GM23248 (cell line): Measurements from ENCODE around the gene KIF7. TPM values are rescaled to one million over a fixed set of nuclear protein-coding genes. Genes with fewer than 3 reads are reported as not detected.

Experiments
- DNase-seq: peaks from one replicate; pipeline ENCODE4 v3.0.0-alpha.2; 2015
- H2AFZ ChIP-seq: fragments of 200-600 bp; sonication (generic); 2 replicates; pipeline ENCODE4 v1.6.1; 2016; ENCODE audit warnings: antibody characterized with exemption
- H3F3A ChIP-seq: fragments of 200-600 bp; sonication (generic); 2 replicates; pipeline ENCODE4 v1.6.1; 2016; ENCODE audit warnings: mild to moderate bottlenecking, antibody characterized with exemption, mixed run types; ENCODE audit not compliant: insufficient read depth
- H3K27ac ChIP-seq: fragments of 200-600 bp; sonication (generic); 2 replicates; pipeline ENCODE4 v1.5.1; 2016; ENCODE audit warnings: mild to moderate bottlenecking
- H3K27me3 ChIP-seq: fragments of 200-600 bp; sonication (generic); replicated peaks from 2 replicates; pipeline ENCODE4 v1.6.1; 2016; ENCODE audit warnings: mild to moderate bottlenecking; ENCODE audit not compliant: insufficient read depth
- H3K36me3 ChIP-seq: fragments of 200-600 bp; sonication (generic); 2 replicates; pipeline ENCODE4 v1.6.1; 2016; ENCODE audit warnings: low read depth, mild to moderate bottlenecking
- H3K4me1 ChIP-seq: fragments of 200-600 bp; sonication (generic); 2 replicates; pipeline ENCODE4 v1.6.1; 2016; ENCODE audit warnings: mild to moderate bottlenecking; ENCODE audit not compliant: insufficient read depth
- H3K4me2 ChIP-seq: fragments of 200-600 bp; sonication (generic); one replicate; pipeline ENCODE4 v1.6.1; 2016; ENCODE audit warnings: mild to moderate bottlenecking; ENCODE audit not compliant: unreplicated experiment
- H3K4me3 ChIP-seq: fragments of 200-600 bp; sonication (generic); 2 replicates; pipeline ENCODE4 v1.5.1; 2016; ENCODE audit warnings: mild to moderate bottlenecking
- H3K79me2 ChIP-seq: fragments of 200-600 bp; sonication (generic); 2 replicates; pipeline ENCODE4 v1.6.1; 2016; ENCODE audit warnings: mild to moderate bottlenecking; ENCODE audit not compliant: insufficient read depth
- H3K9ac ChIP-seq: fragments of 200-600 bp; sonication (generic); 2 replicates; pipeline ENCODE4 v1.6.1; 2016; ENCODE audit warnings: mild to moderate bottlenecking
- H3K9me2 ChIP-seq: fragments of 200-600 bp; sonication (generic); 2 replicates; pipeline ENCODE4 v1.6.1; 2016; ENCODE audit warnings: mixed run types, mild to moderate bottlenecking, moderate library complexity; ENCODE audit not compliant: insufficient read depth
- H3K9me3 ChIP-seq: fragments of 200-600 bp; sonication (generic); one replicate; pipeline ENCODE4 v1.6.1; 2017; ENCODE audit warnings: low read depth
- H4K20me1 ChIP-seq: fragments of 200-600 bp; sonication (generic); 2 replicates; pipeline ENCODE4 v1.6.0; 2016; ENCODE audit not compliant: insufficient read depth
- EZH2 ChIP-seq: fragments of 200-600 bp; sonication (generic); IDR thresholded peaks from 2 replicates; pipeline ENCODE4 v1.6.1; 2018; ENCODE audit warnings: antibody characterized with exemption, mild to moderate bottlenecking; ENCODE audit not compliant: insufficient read depth, poor library complexity, severe bottlenecking
- EZH2phosphoT487 ChIP-seq: fragments of 200-600 bp; sonication (generic); IDR thresholded peaks from 2 replicates; pipeline ENCODE4 v1.6.1; 2018; ENCODE audit warnings: antibody characterized with exemption, moderate library complexity, mild to moderate bottlenecking, low read depth; ENCODE audit not compliant: insufficient read depth
- WGBS, 2 experiments: methylation state at CpG; one replicate each; pipeline ENCODE4 v1.1.6; 2015 to 2017; ENCODE audit warnings: low lambda C conversion rate in 2 of 2, low coverage in 1 of 2; ENCODE audit errors: missing lambda C conversion rate in 2 of 2; 5-methylcytosine and 5-hydroxymethylcytosine counted together
- in situ Hi-C: fragments of 300-500 bp; cut with MboI; formaldehyde crosslinking; loops from 2 replicates; pipeline ENCODE4 v1.15.0; 2020
- polyA plus RNA-seq: library from polyadenylated mRNA; unstranded; fragments of >200 nt; fragmentation: Nextera tagmentation; extraction: Ambion mirVana; gene quantifications from 2 replicates; pipeline ENCODE4 v1.2.1, GENCODE V29; 2016
- total RNA-seq: library from RNA; depleted of rRNA; stranded (reverse); fragments of >200 nt; shearing (Covaris generic); gene quantifications from 2 replicates; pipeline ENCODE4 v1.2.3, GENCODE V29; 2014

The KIF7 gene
- total and polyA plus RNA-seq, 2 experiments from 2014 or later = 6.9 to 30.0 TPM

GRCh38 chr15:89671687-89672086, 16.4 kb upstream of the KIF7 start:
- no peak overlapping the region for H3K9ac ChIP-seq
- no peak for DNase-seq
- no peaks in the 10 kb centered on the region for H3K79me2 ChIP-seq
- no peaks in the 10 kb centered on the region for H3F3A ChIP-seq
- in situ Hi-C loops = no loop called here
- H4K20me1 ChIP-seq = no peaks in the 10 kb centered on the region
- H3K4me3 ChIP-seq = no peak overlapping the region
- no peak overlapping the region for H3K27ac ChIP-seq
- no peaks in the 10 kb centered on the region for H3K9me2 ChIP-seq
- no peak overlapping the region for H2AFZ ChIP-seq
- H3K27me3 ChIP-seq = no peaks in the 10 kb centered on the region
- no peak overlapping the region for H3K4me2 ChIP-seq
- no peaks in the 10 kb centered on the region for H3K4me1 ChIP-seq
- H3K36me3 ChIP-seq = no peaks in the 10 kb centered on the region
- H3K9me3 ChIP-seq = no peaks in the 10 kb centered on the region
- TF ChIP-seq EZH2phosphoT487 (no peak), EZH2 (no peak)
- WGBS, 2 experiments = 47 to 53% methylated on average over 4 of the region's 4 CpGs

- Histone ChIP-seq H3K4me3 (no peak overlapping the region), H2AFZ (no peak overlapping the region), H3K27me3 (no peaks in the 10 kb centered on the region), H3K79me2 (no peaks in the 10 kb centered on the region), H3K9me3 (no peaks in the 10 kb centered on the region), H3K27ac (no peak overlapping the region), H3K9ac (no peak overlapping the region), H3F3A (no peaks in the 10 kb centered on the region), H3K4me2 (no peak overlapping the region), H4K20me1 (no peaks in the 10 kb centered on the region), H3K9me2 (no peaks in the 10 kb centered on the region), H3K4me1 (no peaks in the 10 kb centered on the region; the same call in 1 of the 2 replicates), H3K36me3 (no peaks in the 10 kb centered on the region)
- 68% methylated on average over 12 of the region's 12 CpGs for WGBS, 2 experiments
- TF ChIP-seq EZH2 = no peak
- TF ChIP-seq EZH2phosphoT487 = no peak
- DNase-seq = no peak
- in situ Hi-C loops = no loop called here
Observed at GRCh38 chr15:89670971-89671560, 15.8 kb upstream of the KIF7 start.

DNA sequence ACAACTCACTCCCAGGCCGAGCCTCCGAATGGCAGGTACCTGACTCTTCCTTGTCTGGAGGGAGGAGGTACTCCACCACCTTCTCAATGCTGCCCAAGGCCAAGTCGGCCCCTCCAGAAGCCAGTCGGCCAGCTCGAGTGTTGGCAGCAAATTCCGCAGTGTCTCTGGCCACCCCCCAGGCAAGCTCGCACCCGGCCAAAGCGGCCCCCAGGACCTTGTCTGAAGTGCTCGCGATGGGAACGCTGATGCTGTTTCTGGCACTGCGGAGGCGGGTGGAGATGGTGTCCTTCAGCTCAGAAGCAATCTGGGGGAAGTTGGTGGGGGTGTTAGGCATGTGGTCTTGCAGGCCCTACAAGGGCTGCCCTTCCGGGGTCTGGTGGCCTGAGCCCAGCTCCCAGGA, 14.7 kb upstream of the KIF7 start:
- H3K4me3 ChIP-seq = no peak overlapping the region
- H3F3A ChIP-seq = peaks cover 3% of the 10 kb centered on the region
- TF ChIP-seq EZH2 (no peak), EZH2phosphoT487 (no peak)
- no peak overlapping the region for H2AFZ ChIP-seq
- no peak overlapping the region for H3K4me2 ChIP-seq
- no peaks in the 10 kb centered on the region for H3K27me3 ChIP-seq
- in situ Hi-C loops = no loop called here
- H3K36me3 ChIP-seq = no peaks in the 10 kb centered on the region
- no peak for DNase-seq
- H3K4me1 ChIP-seq = peaks cover 4% of the 10 kb centered on the region
- 80 to 84% methylated on average over 15 of the region's 15 CpGs for WGBS, 2 experiments
- H3K9me2 ChIP-seq = no peaks in the 10 kb centered on the region
- H4K20me1 ChIP-seq = no peaks in the 10 kb centered on the region
- H3K9ac ChIP-seq = no peak overlapping the region
- no peaks in the 10 kb centered on the region for H3K79me2 ChIP-seq
- no peaks in the 10 kb centered on the region for H3K9me3 ChIP-seq
- H3K27ac ChIP-seq = no peak overlapping the region

GRCh38 chr15:89669309-89669865, 14.1 kb upstream of the KIF7 start:
- no peaks in the 10 kb centered on the region for H3K9me3 ChIP-seq
- no peak for DNase-seq
- no peaks in the 10 kb centered on the region for H3K27me3 ChIP-seq
- no peak overlapping the region for H2AFZ ChIP-seq
- H3K36me3 ChIP-seq = no peaks in the 10 kb centered on the region
- H3K79me2 ChIP-seq = no peaks in the 10 kb centered on the region
- no peaks in the 10 kb centered on the region for H3K9me2 ChIP-seq
- no peak overlapping the region for H3K27ac ChIP-seq
- peaks cover 9% of the 10 kb centered on the region for H3K4me1 ChIP-seq
- H3K9ac ChIP-seq = no peak overlapping the region
- peaks cover 8% of the 10 kb centered on the region for H3F3A ChIP-seq
- WGBS, 2 experiments = 74 to 83% methylated on average over 8 to 9 of the region's 9 CpGs
- H3K4me3 ChIP-seq = no peak overlapping the region
- H4K20me1 ChIP-seq = no peaks in the 10 kb centered on the region
- in situ Hi-C loops = no loop called here
- no peak overlapping the region for H3K4me2 ChIP-seq
- no peak for TF ChIP-seq EZH2phosphoT487
- no peak for TF ChIP-seq EZH2
